ENCODE results near the gene CEACAM1.
A peak's percentile ranks its signal among the peaks of the same experiment; 100 is the strongest.
"Not testable (repeated sequence)": the region's sequence is repeated elsewhere in the genome, so short reads cannot be mapped to it uniquely, and the experiment has no call there.

CEACAM1 gene

DNA sequence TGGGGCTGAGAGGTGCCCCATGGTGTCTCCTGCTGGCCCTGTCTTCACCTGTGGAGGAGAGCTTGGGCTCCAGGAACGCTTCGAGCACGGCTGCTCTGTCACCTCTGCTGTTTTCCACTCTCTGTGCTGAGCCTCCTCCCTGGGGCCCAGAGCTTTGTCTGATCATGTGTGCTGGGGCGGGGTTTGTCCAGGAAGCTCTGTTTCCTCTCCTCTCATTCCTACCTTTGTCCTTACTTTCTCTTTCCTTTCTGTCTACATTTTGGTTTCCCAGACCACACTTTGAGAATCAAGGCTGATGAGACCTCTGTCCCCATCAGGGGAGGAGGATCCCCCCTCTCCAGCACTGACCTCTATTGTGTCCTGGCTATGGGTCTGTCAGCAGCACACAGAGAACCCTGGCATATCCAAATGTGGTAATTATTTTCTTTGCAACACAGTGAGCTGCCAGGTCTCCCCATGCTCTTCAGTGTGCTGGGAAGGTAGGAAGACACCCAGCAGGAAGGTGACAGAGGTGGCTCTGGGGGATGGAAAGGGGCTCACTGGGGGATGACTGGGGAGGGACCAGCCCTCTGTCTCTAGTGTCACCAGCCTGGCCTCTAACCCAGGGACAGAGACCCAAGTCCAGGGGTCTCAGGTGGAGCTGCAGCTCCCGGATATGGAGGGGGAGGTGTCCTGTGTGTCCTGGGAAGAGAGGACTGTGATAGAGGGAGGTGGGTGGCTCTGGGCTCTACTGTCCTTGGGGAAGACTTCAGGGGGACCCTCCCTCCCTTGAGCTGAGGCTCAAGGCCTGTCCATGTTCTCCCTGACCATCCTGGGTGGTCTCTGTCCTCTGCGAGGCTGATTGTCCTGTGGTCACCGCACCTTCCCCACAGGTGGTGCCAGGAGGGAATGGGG is at the start of gene CEACAM1:
TSS of gene CEACAM1 (minus strand) at position 128 of the 894 bp plus-strand sequence. CDS start at position 21, 107 bp downstream.
- Histone ChIP-seq H3K4me3 (peak within 1 kb of the TSS in 2 of 7 experiments; percentile 5 to 20), H3K27ac (peak within 1 kb of the TSS in 17 of 21 experiments; percentile 6 to 84 (median 57))

DNA sequence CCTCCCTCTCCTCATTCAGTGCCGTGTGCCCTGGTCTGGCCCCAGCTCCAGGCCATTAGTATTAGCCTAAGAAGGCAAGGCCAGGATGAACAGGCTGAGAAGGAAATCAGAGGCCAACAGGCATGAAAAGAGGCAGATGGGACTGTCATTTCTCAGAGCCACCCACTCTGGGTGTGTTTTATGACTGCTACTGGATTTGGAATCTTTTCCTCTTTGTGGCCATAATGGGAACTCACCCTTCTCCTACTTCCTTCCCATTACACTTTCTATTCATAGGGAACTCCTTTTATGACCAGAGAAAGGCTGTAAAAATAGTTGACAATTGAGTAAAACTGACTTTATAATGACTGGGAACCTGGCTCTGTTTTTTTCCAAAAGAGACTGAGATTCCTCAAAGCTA is 48.7 kb upstream of the CEACAM1 start:
- Histone ChIP-seq H3K4me3 (no peak overlapping the region), H3K27ac (no peak overlapping the region)

DNA sequence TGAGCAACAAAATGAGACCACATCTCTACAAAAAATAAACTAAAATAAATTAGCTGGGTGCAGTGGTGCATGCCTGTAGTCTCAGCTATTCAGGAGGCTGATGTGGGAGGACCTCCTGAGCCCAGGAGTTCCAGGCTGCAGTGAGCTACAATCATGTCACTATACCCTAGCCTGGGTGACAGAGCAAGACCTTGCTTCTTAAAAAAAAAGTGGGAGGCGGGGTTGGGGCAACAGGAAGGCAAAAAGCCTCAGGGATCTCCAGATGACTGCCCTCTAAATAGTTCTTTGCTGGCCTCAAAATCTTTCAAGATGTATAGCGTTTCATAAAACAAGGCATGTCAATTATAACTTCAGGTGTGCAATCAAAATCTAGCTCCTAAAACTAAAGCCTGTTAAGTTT is 48.0 kb upstream of the CEACAM1 start:
- H3K27ac ChIP-seq = no peak overlapping the region
- no peak overlapping the region for H3K4me3 ChIP-seq

DNA sequence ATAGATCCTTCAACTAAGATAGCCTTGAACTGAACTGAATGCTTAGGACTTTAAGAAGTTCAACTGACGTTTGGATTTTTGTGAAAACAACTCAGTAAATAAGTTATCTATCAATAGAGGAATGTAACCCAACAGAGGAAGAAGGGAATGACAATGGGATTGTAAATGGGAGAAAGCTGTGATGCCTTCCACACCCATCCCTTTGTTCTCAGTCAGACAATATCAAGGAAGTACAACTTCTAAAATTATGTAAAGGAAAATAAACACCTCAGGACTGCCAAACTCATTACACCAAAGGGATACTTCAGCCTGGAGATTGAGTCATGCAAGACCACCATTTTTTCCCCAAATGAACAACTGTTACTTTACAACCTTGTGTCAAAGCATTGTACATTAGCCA is 45.4 kb upstream of the CEACAM1 start:
- no peak overlapping the region for H3K27ac ChIP-seq
- H3K4me3 ChIP-seq = no peak overlapping the region

DNA sequence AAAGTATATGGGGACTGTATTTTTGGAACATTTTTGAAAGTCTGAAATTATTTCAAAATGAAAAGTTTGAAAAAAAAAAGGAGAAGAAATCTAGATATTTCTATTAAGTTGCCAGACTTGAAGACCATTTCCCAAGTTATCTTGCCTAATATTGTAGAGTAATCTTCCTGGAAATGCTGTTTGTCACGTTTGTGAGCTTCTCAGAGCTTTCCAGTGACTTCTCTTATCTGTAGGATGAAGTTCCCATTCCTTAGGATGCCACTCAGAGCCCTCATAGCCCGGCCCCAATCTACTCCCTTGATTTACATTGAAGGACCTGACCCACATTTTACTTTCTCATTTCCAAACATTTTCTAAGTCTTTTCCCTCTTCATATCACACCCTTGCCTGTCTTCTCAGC is 42.8 kb upstream of the CEACAM1 start:
- Histone ChIP-seq H3K27ac (no peak overlapping the region), H3K4me3 (no peak overlapping the region)

DNA sequence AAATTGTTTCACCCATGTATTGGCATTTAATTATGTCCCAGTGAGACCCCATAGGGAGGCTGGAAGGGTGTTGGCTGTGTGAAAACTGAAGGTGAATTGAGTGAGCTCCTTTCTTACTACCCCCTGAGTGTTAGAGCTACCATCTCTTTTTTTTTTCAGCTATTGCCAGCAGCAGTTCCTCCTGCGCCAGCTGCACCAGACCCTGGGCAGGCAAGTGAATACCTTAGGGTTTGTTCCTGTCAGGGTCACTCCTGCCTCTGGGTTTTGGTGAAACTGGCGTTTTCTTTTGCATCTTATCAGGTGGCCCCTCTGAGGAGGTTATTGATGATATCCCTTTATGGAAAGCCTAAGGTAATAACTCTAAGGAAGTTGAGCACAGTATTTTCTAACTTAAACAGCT is 40.9 kb upstream of the CEACAM1 start:
- H3K27ac ChIP-seq = no peak overlapping the region
- H3K4me3 ChIP-seq = no peak overlapping the region

DNA sequence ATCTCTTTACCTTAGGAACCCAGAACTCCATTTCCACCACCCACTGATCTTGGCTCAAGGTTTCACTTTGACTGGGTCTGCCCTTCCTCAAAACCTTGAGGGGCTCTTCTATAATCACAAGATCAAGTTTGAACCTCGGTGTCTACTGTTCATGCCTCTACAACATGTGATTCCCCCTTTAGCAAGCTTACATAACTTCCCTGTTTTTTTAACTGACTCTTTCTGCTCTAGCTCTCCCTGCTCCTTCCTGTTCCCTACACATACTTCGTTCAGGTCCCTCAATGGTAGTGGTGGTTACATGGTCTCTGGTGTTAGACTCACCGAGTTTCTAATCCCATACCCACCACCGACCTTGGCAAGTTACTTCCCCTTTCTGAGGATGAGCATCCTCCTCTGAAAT is 39.7 kb upstream of the CEACAM1 start:
- H3K4me3 ChIP-seq = no peak overlapping the region
- H3K27ac ChIP-seq = no peak overlapping the region

DNA sequence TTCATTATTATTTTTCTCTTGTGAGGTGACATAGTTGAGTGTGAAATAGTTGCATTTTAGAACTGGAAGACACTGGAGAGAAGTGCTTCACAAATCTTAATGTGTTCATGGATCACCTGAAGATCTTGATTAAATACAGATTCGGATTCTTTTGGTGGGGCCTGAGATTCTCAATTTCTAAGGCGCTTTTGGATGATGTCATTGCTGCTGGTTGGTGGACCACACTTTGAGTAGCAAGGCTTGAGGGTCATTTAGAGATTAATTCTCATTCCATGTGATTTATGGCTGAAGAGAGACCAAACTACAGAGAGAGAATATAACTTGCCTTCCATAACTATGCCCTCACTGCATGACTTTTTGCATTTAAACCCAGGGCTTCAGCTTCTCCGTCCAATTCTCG is 39.3 kb upstream of the CEACAM1 start:
- Histone ChIP-seq H3K27ac (no peak overlapping the region), H3K4me3 (no peak overlapping the region)

DNA sequence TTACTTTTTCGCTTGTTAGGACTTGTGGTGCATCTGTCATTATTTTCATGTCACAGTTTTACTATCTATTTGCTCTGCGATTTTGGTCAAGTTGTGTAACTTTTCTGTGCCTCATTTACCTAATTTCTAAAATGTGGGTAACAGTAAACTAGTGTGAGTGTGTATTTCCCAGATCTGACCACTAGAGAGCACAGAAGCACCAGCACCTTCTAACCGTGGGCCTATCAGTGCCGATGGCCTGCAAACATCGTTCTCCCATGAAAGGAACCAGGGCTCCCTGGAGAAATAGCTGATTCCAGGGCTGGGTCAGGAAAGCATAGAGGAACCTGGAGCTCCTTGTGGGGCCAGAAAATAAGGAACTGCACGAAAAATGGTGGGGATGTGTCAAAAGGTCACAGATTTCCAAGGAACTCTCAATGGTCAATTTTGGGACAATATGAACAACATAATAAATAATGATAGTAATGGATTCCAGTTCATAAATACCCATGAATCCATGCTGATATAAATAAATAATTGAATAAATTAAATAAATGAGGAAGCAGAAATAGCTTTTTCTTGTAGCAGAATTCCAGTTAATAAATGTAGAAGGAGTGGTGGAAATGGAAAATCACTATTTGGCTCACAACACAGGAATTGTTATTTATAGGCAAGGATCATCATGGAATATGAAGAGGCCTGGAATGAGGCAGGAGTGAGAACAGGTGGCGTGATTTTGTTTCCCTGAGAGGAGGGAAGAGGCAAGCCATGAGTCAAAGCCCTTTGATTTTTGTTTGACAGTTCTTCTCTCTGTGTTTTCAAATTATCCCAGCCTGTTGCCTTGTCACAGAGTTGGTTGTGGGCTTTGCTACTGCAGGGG is 35.3 kb upstream of the CEACAM1 start:
- Histone ChIP-seq H3K4me3 (no peak overlapping the region), H3K27ac (no peak overlapping the region)

DNA sequence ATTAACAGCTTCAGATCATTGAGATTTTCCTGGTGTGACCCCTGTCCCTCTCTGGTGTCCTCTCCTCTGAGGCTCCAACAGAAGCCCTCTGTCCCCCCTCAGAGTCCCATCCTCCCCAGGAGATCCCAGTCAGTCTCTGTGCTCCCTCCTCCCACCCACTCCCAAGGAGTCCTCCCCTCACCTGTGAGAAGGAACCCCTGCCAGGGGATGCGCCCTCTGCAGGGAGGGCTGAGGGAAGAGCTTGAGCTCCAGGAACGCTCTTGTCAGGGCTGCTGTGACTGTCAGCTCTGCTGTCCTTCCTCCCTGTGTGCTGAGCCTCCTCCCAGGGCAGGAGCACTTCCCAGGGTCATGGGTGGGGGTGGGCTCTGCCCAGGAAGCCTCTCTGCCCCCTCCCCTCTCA is 33.2 kb upstream of the CEACAM1 start:
- Histone ChIP-seq H3K27ac (no peak overlapping the region), H3K4me3 (no peak overlapping the region)

DNA sequence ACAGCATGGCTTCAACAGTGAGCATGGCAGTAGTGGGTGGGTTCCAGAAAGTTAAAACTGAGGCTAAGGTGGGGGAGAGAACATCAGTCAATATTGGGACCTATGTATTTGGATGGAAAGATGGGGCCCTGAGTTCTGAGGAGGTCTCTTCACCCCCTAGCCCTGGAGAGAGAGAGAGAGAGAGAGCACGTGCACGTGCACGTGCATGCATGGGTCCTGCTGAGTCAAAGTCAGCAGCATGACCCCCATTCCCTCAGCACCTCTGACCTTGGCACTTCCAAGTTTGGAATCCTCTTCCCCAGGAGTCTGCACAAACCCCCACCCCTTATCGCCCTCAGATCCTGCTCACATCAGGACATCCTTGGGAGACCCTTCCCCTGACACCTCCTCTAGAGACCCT is 32.5 kb upstream of the CEACAM1 start:
- H3K4me3 ChIP-seq = no peak overlapping the region
- no peak overlapping the region for H3K27ac ChIP-seq

DNA sequence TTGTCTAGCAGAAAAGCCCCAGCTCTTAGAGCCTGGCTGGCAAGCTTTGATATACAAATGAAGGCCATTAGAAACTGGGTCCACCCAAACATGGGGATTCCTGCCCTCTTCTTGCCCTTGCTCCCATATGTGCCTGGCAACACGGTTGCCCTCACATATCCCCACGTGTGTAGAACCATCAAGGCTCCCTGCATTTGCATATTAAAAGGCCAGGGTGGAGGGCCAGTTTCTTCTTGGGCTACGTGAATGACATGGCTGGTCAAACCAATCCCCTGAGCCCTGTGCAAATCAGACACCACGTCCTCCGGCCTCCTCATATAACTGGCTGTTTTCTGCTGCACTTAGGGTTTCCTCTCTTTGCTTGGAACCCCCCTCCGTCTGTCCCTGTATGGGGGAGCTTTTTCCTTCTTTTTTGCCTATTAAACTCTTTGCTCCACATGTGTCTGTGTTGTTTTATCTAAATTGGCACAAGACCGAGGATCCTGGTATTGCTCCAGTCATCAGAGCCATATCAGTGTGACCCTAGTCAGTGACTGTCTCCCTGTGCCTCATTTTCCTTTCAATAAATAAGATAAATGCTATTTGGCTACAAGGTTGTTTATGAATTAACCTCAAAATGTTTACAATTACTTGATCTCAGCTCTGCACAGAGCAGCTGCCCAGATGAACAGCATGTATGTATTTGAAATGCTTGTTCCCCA is 30.3 kb upstream of the CEACAM1 start:
- Histone ChIP-seq H3K27ac (no peak overlapping the region), H3K4me3 (no peak overlapping the region)

DNA sequence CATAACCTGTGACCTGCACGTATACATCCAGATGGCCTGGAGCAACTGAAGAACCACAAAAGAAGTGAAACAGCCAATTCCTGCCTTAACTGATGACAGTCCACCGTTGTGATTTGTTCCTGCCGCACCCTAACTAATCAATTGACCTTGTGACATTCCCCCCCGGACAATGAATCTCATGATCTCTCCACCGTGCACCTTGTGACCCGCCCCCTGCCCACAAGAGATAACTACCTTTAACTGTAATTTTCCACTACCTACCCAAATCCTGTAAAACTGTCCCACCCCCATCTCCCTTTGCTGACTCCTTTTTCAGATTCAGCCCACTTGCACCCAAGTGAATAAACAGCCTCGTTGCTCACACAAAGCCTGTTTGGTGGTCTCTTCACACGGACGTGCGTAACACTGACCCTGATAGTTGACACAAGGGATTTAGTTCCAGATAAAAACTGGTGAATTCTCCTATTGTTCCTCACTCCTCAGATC is 29.1 kb upstream of the CEACAM1 start:
- not testable (repeated sequence) for H3K27ac ChIP-seq, H3K4me3 ChIP-seq

DNA sequence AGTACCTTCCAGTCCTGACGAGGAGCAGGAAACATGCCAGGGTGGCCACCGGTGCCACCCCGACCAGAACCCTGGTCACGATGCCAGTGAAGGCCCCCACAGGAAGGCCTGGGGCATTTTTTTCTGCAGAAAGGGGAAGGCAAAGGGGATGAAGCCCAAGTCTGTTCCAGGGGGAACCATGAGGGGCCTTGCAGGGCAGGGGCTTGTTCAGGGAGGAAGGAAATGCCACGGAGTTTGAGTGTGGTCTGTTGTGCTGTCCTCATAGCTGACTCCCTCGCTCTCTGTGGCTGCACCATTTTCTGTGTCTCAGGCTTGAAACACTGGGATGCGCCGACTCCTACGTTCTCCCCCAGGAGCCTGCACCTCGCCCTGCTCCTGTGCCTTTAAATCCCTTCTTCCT is 27.5 kb upstream of the CEACAM1 start:
- H3K4me3 ChIP-seq = no peak overlapping the region
- no peak overlapping the region for H3K27ac ChIP-seq

DNA sequence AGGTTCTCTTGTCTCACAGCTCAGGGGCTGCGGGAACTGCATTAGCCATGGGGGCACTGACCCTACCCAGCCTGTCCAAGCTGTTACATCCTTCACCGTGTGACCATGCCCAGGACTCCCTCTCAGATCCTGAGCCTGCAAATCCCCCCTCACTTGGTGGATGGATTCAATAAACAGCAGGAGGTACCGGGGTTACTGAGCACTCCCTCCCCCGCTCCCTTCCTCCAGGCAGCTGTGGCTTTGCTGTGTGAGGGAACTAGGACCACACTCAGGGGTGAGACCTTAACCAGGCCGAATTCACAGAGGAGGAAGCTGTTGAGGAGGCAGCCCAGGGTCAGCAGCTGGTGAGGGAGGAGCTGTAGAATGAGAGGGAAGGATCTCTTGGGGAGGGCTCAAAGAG is 27.0 kb upstream of the CEACAM1 start:
- Histone ChIP-seq H3K4me3 (no peak overlapping the region), H3K27ac (no peak overlapping the region)

DNA sequence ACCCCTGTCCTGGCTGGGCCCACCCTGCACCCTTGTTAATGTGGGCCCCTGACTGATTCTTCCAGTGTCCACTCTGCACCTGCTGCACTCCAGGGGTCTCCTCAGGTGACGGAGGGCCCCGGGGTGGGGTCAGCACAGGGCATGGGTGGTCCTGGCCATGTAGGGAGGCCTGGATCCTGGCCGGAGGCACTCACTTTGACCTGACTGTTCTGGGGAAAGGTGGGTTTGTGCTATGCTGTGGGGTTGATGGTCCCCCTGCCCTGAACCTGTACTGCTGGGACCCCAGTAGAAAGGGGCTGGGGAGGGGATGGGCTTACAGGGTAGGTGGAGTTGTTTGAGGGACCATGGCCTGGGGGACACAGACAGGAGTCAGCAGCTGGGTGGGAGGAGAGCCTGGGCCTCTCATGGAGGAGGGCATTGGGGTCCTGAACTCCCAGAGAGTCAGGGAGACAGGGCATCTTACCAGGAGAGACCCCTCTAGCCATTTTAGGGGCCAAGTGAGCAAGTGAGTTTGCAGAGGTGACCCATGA is 25.8 kb upstream of the CEACAM1 start:
- Histone ChIP-seq H3K27ac (no peak overlapping the region), H3K4me3 (no peak overlapping the region)

DNA sequence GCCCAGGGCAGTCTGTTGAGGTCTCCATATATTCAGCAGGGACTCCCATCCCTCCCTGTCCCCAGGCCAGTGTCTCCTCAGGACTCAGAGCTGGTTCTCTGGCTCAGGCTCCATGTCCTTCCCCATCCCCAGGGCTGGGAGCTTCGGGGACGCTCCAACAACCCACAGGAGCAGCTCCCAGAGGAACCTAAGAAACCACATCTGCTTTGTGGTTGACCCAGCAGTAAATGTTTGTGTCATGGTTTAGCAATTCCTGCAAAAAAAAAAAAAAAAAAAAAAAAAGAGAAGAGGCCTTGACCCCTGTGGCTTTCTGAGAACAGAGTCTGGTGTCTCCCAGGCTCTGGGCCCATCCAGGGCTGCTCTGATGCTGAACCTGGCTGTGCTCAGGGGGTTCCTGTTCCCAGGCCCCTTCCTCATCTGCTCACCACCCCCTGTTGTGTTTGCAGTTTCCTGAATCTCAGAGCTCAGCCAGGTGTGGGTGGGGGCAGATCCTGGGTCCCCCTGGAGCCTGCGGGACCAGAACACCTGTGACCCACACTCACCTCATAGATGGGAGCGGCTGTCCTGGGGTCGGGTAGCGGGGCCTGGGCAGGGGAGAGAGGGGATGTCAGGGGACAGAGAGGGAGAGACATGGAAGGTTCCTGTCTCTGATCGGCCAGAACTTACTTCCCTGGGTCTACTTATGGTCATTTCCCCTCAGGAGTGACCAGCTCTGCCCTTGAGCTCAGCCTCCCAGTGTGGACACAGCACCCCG is 25.2 kb upstream of the CEACAM1 start:
- H3K4me3 ChIP-seq = no peak overlapping the region
- no peak overlapping the region for H3K27ac ChIP-seq

DNA sequence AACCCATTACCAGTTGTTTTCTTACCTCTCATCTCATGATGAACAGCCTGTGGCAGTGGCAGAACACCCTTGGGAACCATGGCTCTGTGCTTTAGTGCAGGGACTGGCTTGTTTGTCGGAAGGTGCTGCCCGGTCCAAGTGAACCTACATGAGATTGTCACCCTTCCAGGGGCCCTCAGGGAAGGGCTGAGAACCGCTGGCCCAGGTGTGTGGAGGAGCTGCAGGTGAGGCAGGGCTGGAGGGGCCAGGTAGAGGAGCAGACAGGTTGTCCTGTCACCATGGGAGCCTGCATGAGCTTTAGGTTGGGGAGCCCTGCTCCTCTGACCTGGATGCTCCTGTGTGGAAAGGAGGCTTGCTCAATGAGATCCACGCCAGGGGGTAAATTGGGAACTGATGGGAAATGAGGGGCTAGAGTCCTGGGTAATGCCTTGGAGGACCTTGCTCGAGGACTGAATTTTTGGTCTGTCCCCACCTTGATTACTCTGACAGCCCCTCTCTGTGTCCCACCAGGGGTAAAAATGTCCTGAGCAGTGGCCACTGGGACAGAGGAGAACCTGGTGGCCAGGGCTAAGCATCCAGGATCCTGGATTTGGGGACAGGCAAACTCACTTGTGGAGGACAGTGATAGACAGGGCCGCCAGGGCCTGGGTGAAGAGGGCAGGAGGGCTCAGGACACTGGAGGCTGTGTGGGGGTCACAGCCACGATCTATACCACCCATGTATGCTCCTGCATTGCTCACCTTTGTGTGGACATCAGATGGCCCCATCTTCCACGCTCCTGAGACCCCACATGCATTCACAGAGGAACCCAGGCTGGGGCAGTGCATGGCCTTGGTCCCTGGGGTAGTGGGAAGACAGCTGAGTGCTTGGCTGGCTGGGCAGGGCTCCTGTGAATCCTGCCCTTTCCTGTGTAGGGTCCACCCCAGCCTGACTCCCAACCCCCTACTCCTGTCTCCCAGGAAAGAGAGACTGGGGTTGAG is 24.1 kb upstream of the CEACAM1 start:
- H3K4me3 ChIP-seq = no peak overlapping the region
- H3K27ac ChIP-seq = no peak overlapping the region

All from skin epidermis (tissue), 12 donors.